Hepatocyte (in vitro differentiated cells): Measurements from ENCODE around the gene ATP13A1. TPM values are rescaled to one million over a fixed set of nuclear protein-coding genes. Genes with fewer than 3 reads are reported as not detected.

ENCODE experiments used
- DNase-seq: peaks from one replicate; pipeline ENCODE4 v3.0.0-alpha.2; 2016; ENCODE audit warnings: low spot score
- H2AFZ ChIP-seq: fragments of 200-600 bp; sonication (generic); 2 replicates; pipeline ENCODE4 v1.6.0; 2016; ENCODE audit warnings: antibody characterized with exemption, mild to moderate bottlenecking
- H3K27ac ChIP-seq: fragments of 200-600 bp; sonication (generic); 2 replicates; pipeline ENCODE4 v1.5.1; 2016; ENCODE audit warnings: mild to moderate bottlenecking
- H3K27me3 ChIP-seq: fragments of 200-600 bp; sonication (generic); 2 replicates; pipeline ENCODE4 v1.6.1; 2016
- H3K36me3 ChIP-seq: fragments of 200-600 bp; sonication (generic); replicated peaks from 2 replicates; pipeline ENCODE4 v1.5.1; 2016; ENCODE audit warnings: low read depth; ENCODE audit not compliant: insufficient read depth
- H3K4me1 ChIP-seq: fragments of 200-600 bp; sonication (generic); 2 replicates; pipeline ENCODE4 v1.5.1; 2016; ENCODE audit warnings: mild to moderate bottlenecking, moderate library complexity; ENCODE audit not compliant: insufficient read depth
- H3K4me2 ChIP-seq: fragments of 200-600 bp; sonication (generic); 2 replicates; pipeline ENCODE4 v1.6.0; 2016
- H3K4me3 ChIP-seq: fragments of 200-600 bp; sonication (generic); 2 replicates; pipeline ENCODE4 v1.5.1; 2016; ENCODE audit warnings: mild to moderate bottlenecking
- H3K79me2 ChIP-seq: fragments of 200-600 bp; sonication (generic); 2 replicates; pipeline ENCODE4 v1.6.0; 2017; ENCODE audit warnings: mild to moderate bottlenecking
- H3K9me2 ChIP-seq: fragments of 200-600 bp; sonication (generic); replicated peaks from 2 replicates; pipeline ENCODE4 v1.6.0; 2017; ENCODE audit warnings: mild to moderate bottlenecking; ENCODE audit not compliant: insufficient read depth
- H3K9me3 ChIP-seq: fragments of 200-600 bp; sonication (generic); 2 replicates; pipeline ENCODE4 v1.5.1; 2016; ENCODE audit warnings: low read depth, mild to moderate bottlenecking
- H4K20me1 ChIP-seq: fragments of 200-600 bp; sonication (generic); 2 replicates; pipeline ENCODE4 v1.6.0; 2016; ENCODE audit warnings: mild to moderate bottlenecking; ENCODE audit not compliant: insufficient read depth, poor library complexity, severe bottlenecking
- CTCF ChIP-seq: fragments of 200-600 bp; sonication (generic); IDR thresholded peaks from 2 replicates; pipeline ENCODE4 v1.5.1; 2016; ENCODE audit warnings: antibody characterized with exemption, mild to moderate bottlenecking; ENCODE audit not compliant: poor library complexity
- EZH2 ChIP-seq: fragments of 200-600 bp; sonication (generic); IDR thresholded peaks from 2 replicates; pipeline ENCODE4 v1.6.1; 2016; ENCODE audit warnings: antibody characterized with exemption, mild to moderate bottlenecking, borderline replicate concordance
- EZH2phosphoT487 ChIP-seq: fragments of 200-600 bp; sonication (generic); IDR thresholded peaks from one replicate; pipeline ENCODE4 v1.6.1; 2018; ENCODE audit warnings: antibody characterized with exemption, mild to moderate bottlenecking, low read depth, moderate library complexity; ENCODE audit not compliant: unreplicated experiment, severe bottlenecking
- WGBS: methylation state at CpG from one replicate; pipeline ENCODE4 v1.1.6; 2016; ENCODE audit warnings: low lambda C conversion rate; ENCODE audit errors: missing lambda C conversion rate; 5-methylcytosine and 5-hydroxymethylcytosine counted together
- polyA plus RNA-seq: library from polyadenylated mRNA; unstranded; fragments of >200 nt; fragmentation: Nextera tagmentation; extraction: Ambion mirVana; gene quantifications from 2 replicates; pipeline ENCODE4 v1.2.1, GENCODE V29; 2016
- total RNA-seq: library from RNA; depleted of rRNA; stranded (reverse); fragments of >200 nt; gene quantifications from 2 replicates; pipeline ENCODE4 v1.2.3, GENCODE V29; 2014

The ATP13A1 gene
- total and polyA plus RNA-seq, 2 experiments from 2014 or later: 97.5 to 113 TPM

GRCh38 chr19:19606021-19606420 lies 57.5 kb downstream of the ATP13A1 start:
- no peak overlapping the region for H3K4me3 ChIP-seq
- peak overlapping the region; percentile 67 for H3K27ac ChIP-seq
- H3K4me2 ChIP-seq: no peak overlapping the region
- DNase-seq: peak; percentile 63
- no peaks in the 10 kb centered on the region for H3K27me3 ChIP-seq
- no peak overlapping the region for H2AFZ ChIP-seq
- H3K9me3 ChIP-seq: no peaks in the 10 kb centered on the region
- WGBS: 85% methylated on average over 1 of the region's 1 CpG
- H3K79me2 ChIP-seq: no peaks in the 10 kb centered on the region
- no peaks in the 10 kb centered on the region for H3K4me1 ChIP-seq
- H3K9me2 ChIP-seq: no peaks in the 10 kb centered on the region
- no peak for TF ChIP-seq EZH2phosphoT487
- TF ChIP-seq CTCF: no peak
- no peak for TF ChIP-seq EZH2
- no peaks in the 10 kb centered on the region for H3K36me3 ChIP-seq
- H4K20me1 ChIP-seq: no peaks in the 10 kb centered on the region

GRCh38 chr19:19602713-19603324 lies 60.7 kb downstream of the ATP13A1 start:
- no peak for TF ChIP-seq EZH2phosphoT487
- no peak for TF ChIP-seq EZH2
- no peak for TF ChIP-seq CTCF
- WGBS: 81% methylated on average over 3 of the region's 3 CpGs
- Histone ChIP-seq H3K9me3 (no peaks in the 10 kb centered on the region), H3K27ac (no peak overlapping the region), H3K79me2 (no peaks in the 10 kb centered on the region), H4K20me1 (no peaks in the 10 kb centered on the region), H3K4me2 (no peak overlapping the region), H2AFZ (no peak overlapping the region), H3K4me1 (no peaks in the 10 kb centered on the region), H3K27me3 (no peaks in the 10 kb centered on the region), H3K4me3 (no peak overlapping the region), H3K36me3 (no peaks in the 10 kb centered on the region), H3K9me2 (no peaks in the 10 kb centered on the region)
- DNase-seq: no peak

- no peaks in the 10 kb centered on the region for H3K9me2 ChIP-seq
- H3K27me3 ChIP-seq: no peaks in the 10 kb centered on the region
- no peak overlapping the region for H3K4me3 ChIP-seq
- no peaks in the 10 kb centered on the region for H3K9me3 ChIP-seq
- H3K27ac ChIP-seq: no peak overlapping the region
- no peaks in the 10 kb centered on the region for H3K36me3 ChIP-seq
- no peak overlapping the region for H2AFZ ChIP-seq
- no peak overlapping the region for H3K4me2 ChIP-seq
- no peak for DNase-seq
- 81% methylated on average over 9 of the region's 9 CpGs for WGBS
- TF ChIP-seq EZH2phosphoT487: no peak
- no peak for TF ChIP-seq CTCF
- TF ChIP-seq EZH2: no peak
- no peaks in the 10 kb centered on the region for H3K4me1 ChIP-seq
- no peaks in the 10 kb centered on the region for H4K20me1 ChIP-seq
- H3K79me2 ChIP-seq: no peaks in the 10 kb centered on the region
Observed at GRCh38 chr19:19602136-19602712, 61.3 kb downstream of the ATP13A1 start.
